ENCODE data around the gene IGF2BP2.

- TF ChIP-seq HMGXB4 (CRISPR knock-in tag; IDR thresholded peaks at IDR 0.05) (no peak), ATF3 (CRISPR knock-in tag; conservative IDR thresholded peaks at IDR 0.05) (no peak), TEAD4 (CRISPR knock-in tag; IDR thresholded peaks at IDR 0.05) (no peak), PRRX2 (CRISPR knock-in tag; IDR thresholded peaks at IDR 0.05) (no peak), CTCF (IDR thresholded peaks at IDR 0.05) (no peak), AFF4 (CRISPR knock-in tag; IDR thresholded peaks at IDR 0.05; ENCODE audit: borderline replicate concordance) (no peak), CBFB (CRISPR knock-in tag; IDR thresholded peaks at IDR 0.05; ENCODE audit: low read depth) (no peak), SMAD3 (CRISPR knock-in tag; IDR thresholded peaks at IDR 0.05; ENCODE audit: borderline replicate concordance) (no peak), FOXK1 (CRISPR knock-in tag; IDR thresholded peaks at IDR 0.05) (no peak)
These were observed 95.3 kb downstream of the IGF2BP2 start for GRCh38 chr3:185729337-185730055.

Data from WTC11 (cell line).